HG03025 (cell line): ENCODE data around the gene MUC12.
"Not testable (repeated sequence)": the region's sequence is repeated elsewhere in the genome, so short reads cannot be mapped to it uniquely, and the experiment has no call there.

ENCODE experiments used
- ATAC-seq: cut with Tn5 transposase; IDR thresholded peaks from one replicate; pipeline ENCODE4 v1.9.1; 2021; ENCODE audit warnings: mild to moderate bottlenecking, moderate library complexity; ENCODE audit not compliant: unreplicated experiment, low FRiP score

The MUC12 gene, protein sequence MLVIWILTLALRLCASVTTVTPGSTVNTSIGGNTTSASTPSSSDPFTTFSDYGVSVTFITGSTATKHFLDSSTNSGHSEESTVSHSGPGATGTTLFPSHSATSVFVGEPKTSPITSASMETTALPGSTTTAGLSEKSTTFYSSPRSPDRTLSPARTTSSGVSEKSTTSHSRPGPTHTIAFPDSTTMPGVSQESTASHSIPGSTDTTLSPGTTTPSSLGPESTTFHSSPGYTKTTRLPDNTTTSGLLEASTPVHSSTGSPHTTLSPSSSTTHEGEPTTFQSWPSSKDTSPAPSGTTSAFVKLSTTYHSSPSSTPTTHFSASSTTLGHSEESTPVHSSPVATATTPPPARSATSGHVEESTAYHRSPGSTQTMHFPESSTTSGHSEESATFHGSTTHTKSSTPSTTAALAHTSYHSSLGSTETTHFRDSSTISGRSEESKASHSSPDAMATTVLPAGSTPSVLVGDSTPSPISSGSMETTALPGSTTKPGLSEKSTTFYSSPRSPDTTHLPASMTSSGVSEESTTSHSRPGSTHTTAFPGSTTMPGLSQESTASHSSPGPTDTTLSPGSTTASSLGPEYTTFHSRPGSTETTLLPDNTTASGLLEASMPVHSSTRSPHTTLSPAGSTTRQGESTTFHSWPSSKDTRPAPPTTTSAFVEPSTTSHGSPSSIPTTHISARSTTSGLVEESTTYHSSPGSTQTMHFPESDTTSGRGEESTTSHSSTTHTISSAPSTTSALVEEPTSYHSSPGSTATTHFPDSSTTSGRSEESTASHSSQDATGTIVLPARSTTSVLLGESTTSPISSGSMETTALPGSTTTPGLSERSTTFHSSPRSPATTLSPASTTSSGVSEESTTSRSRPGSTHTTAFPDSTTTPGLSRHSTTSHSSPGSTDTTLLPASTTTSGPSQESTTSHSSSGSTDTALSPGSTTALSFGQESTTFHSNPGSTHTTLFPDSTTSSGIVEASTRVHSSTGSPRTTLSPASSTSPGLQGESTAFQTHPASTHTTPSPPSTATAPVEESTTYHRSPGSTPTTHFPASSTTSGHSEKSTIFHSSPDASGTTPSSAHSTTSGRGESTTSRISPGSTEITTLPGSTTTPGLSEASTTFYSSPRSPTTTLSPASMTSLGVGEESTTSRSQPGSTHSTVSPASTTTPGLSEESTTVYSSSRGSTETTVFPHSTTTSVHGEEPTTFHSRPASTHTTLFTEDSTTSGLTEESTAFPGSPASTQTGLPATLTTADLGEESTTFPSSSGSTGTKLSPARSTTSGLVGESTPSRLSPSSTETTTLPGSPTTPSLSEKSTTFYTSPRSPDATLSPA (N-terminal part only)

GRCh38 chr7:100969066-100969615, at the start of gene MUC12:
MUC12 (plus strand) TSS chr7:100969565; CDS start chr7:100969623, 58 bp downstream.
- no peak for ATAC-seq

- ATAC-seq, result not testable (repeated sequence)
Observed at GRCh38 chr7:100919779-100920437, 49.5 kb upstream of the MUC12 start.

GRCh38 chr7:100921039-100921438, 48.3 kb upstream of the MUC12 start:
- ATAC-seq, result no peak

DNA sequence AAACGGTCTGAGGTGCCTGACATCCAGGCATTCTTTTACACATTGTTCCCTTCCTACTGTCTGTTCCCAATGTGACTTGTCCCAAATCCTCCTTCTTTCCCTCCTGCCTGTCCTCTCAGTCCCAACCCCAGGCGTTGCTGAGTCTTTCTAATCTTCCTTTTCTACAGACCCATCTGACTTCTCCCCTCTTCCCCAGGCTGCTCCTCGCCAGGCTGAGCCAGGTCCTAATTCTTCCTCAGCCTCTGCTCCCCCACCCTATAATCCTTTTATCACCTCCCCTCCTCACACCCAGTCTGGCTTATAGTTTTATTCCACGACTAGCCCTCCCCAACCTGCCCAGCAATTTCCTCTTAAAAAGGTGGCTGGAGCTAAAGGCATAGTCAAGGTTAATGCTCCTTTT, 45.7 kb upstream of the MUC12 start:
- not testable (repeated sequence) for ATAC-seq

- ATAC-seq, result no peak
Observed at GRCh38 chr7:100929808-100930174, 39.6 kb upstream of the MUC12 start.

GRCh38 chr7:100933734-100934133, 35.6 kb upstream of the MUC12 start:
- no peak for ATAC-seq

GRCh38 chr7:100935381-100935780, 34.0 kb upstream of the MUC12 start:
- ATAC-seq, result not testable (repeated sequence)

GRCh38 chr7:100936167-100936566, 33.2 kb upstream of the MUC12 start:
- ATAC-seq, result not testable (repeated sequence)

DNA sequence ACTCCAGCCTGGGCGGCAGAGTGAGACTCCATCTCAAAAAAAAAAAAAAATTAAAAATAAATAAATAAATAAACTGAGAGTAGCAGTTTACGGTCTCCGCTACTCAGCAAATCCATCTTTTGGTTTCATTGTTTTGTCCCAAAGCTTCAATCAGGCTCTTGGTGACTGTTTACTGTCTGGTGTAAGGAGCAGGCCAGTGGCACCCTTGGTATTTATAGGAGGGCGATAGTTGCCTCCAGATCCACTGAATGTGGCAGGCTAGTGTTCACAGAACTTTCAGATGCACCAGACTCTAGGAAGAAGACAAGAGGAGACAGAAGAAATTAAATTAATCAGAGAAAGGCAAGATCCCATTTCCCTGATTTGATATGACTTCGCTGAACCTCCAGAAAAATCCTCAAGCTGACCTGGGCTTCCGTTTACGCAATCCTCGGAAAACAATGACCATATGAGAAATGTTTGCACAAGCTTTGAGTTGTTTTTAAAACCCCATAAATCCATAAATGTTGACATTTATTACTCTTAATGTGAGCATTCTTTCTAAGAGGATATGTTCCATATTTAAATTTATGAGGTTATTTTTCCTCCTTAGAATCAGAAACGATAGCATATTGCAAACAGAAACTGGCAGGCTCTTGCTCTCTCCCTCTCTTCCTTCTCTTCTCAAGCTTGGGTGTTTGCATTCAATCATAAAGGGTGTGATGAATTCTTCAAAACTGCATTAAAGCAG, 27.2 kb upstream of the MUC12 start:
- ATAC-seq, result no peak

DNA sequence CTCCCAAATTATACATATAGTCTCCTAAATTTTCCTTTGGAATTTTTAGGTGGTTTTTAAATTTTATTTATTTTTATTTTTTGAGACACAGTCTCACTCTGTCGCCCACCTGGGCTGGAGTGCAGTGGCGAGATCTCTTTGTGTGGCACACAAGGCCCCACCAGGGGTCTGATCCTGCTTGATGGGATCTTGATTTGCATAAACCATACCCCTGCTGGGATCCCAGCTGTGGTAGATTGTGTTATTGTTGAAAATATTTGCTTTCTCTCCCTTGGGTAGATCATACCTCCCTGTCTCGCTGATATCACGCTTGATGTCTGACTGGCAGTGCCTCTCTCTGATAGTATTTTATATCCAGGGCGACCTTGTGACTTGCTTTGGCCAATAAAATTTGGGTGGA, 25.7 kb upstream of the MUC12 start:
- no peak for ATAC-seq

DNA sequence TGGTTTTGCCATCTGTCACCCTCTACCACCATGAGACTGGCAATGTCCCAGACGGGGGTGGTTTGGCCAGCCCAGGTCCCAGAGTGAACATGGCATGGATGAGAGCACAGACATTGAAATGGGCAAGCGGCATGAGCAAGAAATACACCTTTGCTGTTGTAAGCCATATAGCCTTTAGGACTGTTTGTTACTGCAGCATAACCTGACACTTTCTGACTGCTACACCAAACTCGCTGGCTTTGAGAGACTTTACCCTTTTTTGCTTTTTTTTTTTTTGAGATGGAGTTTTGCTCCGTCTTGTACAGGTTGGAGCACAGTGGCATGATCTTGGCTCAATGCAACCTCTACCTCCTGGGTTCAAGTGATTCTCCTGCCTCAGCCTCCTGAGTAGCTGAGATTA, 25.2 kb upstream of the MUC12 start:
- ATAC-seq, result no peak

DNA sequence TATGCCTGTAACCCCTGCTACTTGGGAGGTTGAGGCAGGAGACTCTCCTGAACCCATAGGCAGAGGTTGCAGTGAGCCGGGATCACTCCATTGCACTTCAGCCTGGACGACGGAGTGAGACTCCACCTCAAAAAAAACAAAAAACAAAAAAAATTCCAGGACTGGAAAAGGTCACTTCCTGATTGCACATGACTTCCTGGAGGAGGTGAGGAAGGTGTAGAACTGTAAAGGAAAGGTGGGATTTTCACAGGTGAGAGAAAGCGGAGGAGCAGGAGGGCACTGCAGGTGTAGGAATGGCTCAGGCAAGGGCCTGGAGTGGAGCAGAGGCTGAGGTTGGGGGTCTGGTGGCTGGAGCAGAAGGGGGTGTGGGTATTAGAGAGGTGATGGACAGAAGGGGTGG, 23.3 kb upstream of the MUC12 start:
- no peak for ATAC-seq

DNA sequence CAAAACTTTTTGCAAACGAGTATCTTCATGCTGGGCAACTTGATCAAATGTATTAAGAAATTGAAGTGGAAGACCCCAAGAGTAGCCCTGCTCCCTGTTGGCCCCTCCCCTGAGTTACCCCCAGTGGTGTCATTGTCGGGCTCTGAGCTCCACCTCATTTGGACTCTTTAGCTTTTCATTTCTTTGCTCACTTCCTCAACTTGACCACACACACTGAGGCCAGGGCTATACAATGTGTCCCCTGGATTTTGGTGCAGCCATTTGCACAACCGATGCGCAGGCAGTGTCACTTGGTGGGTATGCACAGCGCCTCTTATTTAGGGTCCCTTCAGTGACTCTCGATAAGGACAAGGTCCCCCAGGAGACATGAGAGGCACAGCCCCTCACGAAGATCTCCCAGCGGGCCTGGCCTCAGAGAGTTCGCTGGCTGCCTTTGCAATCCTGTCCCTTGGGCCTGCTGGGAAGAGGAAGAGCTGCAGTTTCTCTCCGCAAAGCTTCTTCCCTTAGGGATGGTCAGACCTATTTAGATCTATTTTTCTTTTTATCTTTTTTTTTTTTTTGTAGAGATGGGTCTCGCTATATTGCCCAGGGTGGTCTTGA, 22.5 kb upstream of the MUC12 start:
- no peak for ATAC-seq

DNA sequence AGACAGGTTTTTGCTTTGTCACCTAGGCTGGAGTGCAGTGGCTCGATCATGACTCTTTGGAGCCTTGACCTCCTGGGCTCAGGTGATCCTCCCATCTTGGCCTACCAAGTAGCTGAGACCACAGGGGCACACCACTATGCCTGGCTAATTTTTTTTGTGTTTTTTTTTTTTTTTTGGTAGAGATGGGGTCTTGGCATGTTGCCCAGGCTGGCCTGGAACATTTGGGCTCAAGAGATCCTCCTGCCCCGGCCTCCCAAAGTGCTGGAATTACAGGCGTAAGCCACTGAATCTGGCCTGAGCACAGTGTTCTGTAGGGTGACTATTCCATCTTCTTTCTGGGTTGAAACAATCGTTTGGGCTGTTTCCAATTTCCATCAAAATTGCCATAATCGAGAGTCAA, 21.6 kb upstream of the MUC12 start:
- ATAC-seq, result no peak

- no peak for ATAC-seq
Observed at GRCh38 chr7:100949227-100949932, 20.0 kb upstream of the MUC12 start, which contains the start of gene MUC3A. MUC3A (plus strand) TSS chr7:100949534; CDS start chr7:100949625, 91 bp downstream.

DNA sequence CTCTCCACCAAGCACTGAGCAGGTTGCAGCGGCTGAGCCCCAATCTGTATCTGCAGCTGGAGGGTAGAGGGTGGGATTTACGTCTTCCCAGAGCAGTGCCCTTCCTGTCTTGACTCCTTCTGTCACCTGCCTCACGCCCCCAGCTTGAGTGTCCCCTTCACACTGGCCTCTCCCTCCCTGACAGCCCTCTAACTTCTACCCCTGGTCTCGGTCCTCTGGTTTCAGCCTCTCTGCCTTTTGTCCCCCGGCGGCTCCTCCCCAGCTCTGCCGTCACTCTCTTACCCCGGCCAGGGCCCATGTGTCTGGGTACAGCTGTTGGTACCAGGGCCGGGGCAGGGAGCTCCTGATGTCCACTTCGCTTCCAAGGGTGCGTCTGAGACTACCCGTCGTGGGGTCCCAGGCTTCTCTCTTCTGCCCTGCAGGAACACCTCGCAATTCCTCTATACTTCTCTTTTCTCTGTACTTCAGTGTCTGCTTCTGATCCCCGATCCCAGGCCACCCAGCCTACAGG, 19.4 kb upstream of the MUC12 start:
- no peak for ATAC-seq

GRCh38 chr7:100951172-100951571, 18.2 kb upstream of the MUC12 start:
- ATAC-seq, result no peak
